C4-2B (cell line): Measurements from ENCODE around the gene MBL2.

Experiments
- CTCF ChIP-seq: fragments of 450-650 bp; conservative IDR thresholded peaks from 2 replicates; pipeline ENCODE4 v1.5.1; 2017; ENCODE audit warnings: mild to moderate bottlenecking
- ZFX ChIP-seq: fragments of 450-650 bp; IDR thresholded peaks from 2 replicates; pipeline ENCODE4 v1.6.1; 2017

GRCh38 chr10:52720018-52720417 is 52.6 kb downstream of the MBL2 start:
- TF ChIP-seq CTCF: no peak
- TF ChIP-seq ZFX: no peak
